ENCODE measurements around the gene AHRR.
A peak's percentile ranks its signal among the peaks of the same experiment; 100 is the strongest.
"Not testable (repeated sequence)": the region's sequence is repeated elsewhere in the genome, so short reads cannot be mapped to it uniquely, and the experiment has no call there.

Gene AHRR

DNA sequence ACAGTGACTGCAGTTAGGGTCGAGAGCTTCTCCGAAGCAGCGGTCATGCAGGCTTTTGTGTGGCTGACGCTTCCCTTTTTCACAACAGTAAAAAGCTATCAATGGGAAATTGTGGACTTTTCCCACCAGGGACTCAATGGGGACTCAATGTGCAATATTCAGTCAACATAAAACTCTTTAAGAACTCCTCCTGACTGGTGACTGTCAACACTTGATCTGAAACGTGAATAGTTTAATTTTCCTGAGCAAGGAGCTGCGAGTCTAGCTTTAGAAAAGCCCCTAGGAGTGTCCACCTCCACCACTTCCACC lies 150.2 kb downstream of the AHRR start:
- peak overlapping the region; percentile 71 for H3K4me3 ChIP-seq (ENCODE audit: low read depth, low read length)

DNA sequence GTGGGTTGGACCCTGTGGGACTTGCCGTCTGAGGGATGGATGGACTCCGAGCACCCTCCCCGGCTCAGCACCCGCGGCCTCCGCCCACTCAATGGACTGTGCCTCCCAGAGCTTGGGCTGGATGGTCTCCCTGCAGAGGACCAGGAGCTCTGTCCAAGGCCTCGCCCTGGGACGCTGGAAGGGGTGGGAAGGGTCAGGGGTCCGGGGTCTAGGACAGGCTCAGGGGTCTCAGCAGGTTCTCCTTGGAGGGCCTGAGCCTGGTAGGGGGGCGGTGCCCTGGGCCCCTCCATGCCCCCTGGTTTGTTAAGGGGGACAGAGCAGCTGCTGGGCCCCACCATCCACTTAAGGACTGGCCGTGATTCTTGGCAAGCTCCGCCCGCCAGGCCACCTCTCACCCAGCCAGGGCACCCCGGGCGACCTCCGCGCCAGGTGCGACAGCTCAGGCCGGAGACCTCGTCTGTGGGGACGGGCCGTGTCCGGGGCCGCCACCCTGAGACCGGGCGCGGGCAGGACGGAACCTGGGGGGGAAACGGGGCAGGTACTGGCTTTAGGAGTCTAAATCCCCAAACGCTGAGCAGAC lies 150.7 kb downstream of the AHRR start:
- DNase-seq (ENCODE audit: low read depth), result no peak
- H3K4me3 ChIP-seq (ENCODE audit: low read depth, low read length), result peak overlapping the region; percentile 71
- TF ChIP-seq, protein P1, sequence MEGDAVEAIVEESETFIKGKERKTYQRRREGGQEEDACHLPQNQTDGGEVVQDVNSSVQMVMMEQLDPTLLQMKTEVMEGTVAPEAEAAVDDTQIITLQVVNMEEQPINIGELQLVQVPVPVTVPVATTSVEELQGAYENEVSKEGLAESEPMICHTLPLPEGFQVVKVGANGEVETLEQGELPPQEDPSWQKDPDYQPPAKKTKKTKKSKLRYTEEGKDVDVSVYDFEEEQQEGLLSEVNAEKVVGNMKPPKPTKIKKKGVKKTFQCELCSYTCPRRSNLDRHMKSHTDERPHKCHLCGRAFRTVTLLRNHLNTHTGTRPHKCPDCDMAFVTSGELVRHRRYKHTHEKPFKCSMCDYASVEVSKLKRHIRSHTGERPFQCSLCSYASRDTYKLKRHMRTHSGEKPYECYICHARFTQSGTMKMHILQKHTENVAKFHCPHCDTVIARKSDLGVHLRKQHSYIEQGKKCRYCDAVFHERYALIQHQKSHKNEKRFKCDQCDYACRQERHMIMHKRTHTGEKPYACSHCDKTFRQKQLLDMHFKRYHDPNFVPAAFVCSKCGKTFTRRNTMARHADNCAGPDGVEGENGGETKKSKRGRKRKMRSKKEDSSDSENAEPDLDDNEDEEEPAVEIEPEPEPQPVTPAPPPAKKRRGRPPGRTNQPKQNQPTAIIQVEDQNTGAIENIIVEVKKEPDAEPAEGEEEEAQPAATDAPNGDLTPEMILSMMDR (IDR thresholded peaks at IDR 0.05; ENCODE audit: low read depth, low read length, missing control alignments), result no peak

More for the DNA sequence above, 150.2 kb downstream of the AHRR start:
- no peak for DNase-seq (ENCODE audit: low read depth)
- TF ChIP-seq, protein P1 (IDR thresholded peaks at IDR 0.05; ENCODE audit: low read depth, low read length, missing control alignments), result no peak

DNA sequence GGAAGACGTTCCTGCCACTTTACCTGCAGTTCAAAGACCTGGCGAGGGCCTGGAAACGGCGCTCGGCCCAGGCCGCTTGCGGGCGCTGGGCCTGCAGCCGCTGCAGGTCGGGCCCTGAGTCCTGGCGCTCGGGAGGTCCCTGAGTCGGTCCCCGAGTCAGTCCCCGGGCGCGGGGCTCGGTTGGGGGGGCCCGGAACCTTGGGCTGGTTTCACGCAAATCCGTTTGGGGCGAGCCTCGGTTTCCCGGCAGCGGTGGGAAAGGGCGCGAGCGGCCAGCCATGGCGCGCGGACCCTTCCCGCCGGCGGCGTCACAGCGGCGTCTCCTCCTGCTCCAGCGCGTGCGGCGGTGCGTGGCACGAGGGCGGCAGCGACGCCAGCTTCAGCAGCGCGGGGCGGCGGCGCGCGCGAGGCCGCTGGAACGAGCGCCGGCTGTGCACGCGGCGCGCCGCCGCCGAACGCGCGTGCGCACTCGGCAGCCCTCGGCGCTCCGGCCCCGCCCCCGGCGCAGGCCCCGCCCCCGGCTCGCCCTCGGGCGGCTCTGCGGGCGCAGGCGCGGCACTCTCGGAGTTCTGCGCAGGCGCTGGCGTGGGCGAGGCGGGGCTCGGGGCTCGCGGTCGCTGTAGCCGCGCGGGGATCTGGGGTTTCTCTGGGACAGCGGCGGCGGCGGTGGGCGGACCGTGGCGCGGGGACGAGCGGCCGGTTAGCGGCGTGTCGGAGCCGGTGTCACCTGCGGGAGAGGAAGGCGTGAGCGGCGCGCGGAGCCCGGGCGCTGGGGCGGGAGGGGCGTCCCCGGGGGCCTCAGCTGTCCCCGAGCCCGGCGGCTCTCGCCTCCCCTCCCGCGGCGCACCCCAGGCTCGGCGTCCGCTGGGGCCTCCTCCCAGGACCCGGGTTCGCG lies 151.4 kb downstream of the AHRR start:
- DNase-seq (ENCODE audit: low read depth), result peak; percentile 50
- TF ChIP-seq, protein P1 (IDR thresholded peaks at IDR 0.05; ENCODE audit: low read depth, low read length, missing control alignments), result no peak
- peak overlapping the region; percentile 86 for H3K4me3 ChIP-seq (ENCODE audit: low read depth, low read length)

GRCh38 chr5:473551-474192 lies 152.2 kb downstream of the AHRR start:
- no peak for DNase-seq (ENCODE audit: low read depth)
- TF ChIP-seq, protein P1 (IDR thresholded peaks at IDR 0.05; ENCODE audit: low read depth, low read length, missing control alignments), result no peak
- peak overlapping the region; percentile 86 for H3K4me3 ChIP-seq (ENCODE audit: low read depth, low read length)

GRCh38 chr5:474232-474839 lies 152.8 kb downstream of the AHRR start:
- not testable (repeated sequence) for DNase-seq (ENCODE audit: low read depth)

DNA sequence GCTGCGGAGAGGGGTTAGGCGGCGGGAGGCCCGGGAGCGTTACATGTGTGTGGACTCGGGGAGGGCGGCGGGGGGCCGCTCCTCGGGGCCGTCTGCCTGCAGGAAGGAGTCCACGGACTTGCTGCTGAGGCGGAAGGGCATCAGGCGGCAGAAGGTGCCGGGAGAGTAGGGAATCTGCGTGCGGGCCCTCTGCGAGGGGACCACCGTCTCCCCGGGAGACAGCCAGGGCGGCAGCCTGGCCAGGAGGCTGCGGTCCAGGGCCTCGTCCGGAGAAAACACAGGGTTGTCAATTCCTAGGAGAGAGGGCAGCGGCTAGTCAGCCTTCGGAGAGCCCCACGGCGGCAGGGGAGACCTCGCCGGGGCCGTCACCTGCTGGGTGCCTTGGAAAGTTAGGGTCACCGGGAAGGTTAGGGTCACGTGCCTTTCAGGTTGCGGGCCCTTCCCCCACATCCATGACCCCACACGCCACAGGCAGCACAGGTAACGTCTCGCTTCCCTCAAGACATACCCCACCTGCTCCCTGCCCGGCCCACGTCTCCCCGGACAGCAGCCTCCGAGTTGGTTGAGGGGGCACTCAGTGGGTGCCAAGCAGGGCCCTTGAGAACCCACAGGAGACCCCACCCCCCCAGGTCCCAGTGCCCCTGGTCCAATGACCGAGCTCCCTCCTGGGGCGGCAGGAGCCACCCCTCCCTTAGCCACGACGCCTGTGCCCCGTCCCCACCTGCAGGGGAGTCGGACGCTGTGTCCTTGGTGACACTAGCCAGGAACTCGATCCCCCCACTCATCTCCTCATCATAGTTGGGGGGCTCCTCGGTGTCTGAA lies 153.5 kb downstream of the AHRR start:
- DNase-seq (ENCODE audit: low read depth), result no peak
- TF ChIP-seq, protein P1 (IDR thresholded peaks at IDR 0.05; ENCODE audit: low read depth, low read length, missing control alignments), result no peak
- peak overlapping the region; percentile 53 for H3K4me3 ChIP-seq (ENCODE audit: low read depth, low read length)

More at GRCh38 chr5:474232-474839, 152.8 kb downstream of the AHRR start:
- H3K4me3 ChIP-seq (ENCODE audit: low read depth, low read length), result peak overlapping the region; percentile 86
